K562 (cell line): ENCODE results near the gene VPS37B. TPM values are rescaled to one million over a fixed set of nuclear protein-coding genes. Genes with fewer than 3 reads are reported as not detected.

Source experiments
- ATAC-seq: fragments of 200-7000 bp; cut with Tn5 transposase; 3 replicates; pipeline ENCODE4 v1.9.1; 2020; ENCODE audit warnings: moderate library complexity
- BruUV-seq: library from RNA; stranded (reverse); fragments of 400-500 nt; replicated peaks from 2 replicates; lab custom pipeline; 2021; lab: Mats Ljungman, UMichigan
- CTCF ChIA-PET: fragments of 300-600 bp; formaldehyde crosslinking; extraction: SDS; loops from one replicate; lab custom pipeline; 2021; ENCODE audit warnings: low intra/inter-chr PET ratio; lab: Yijun Ruan, JAX
- POLR2A ChIA-PET: fragments of 300-600, 350-650 bp; sonication (Branson Sonifier 250); formaldehyde crosslinking; extraction: SDS; loops from one replicate; lab custom pipeline; 2021; ENCODE audit warnings: antibody characterized with exemption, inconsistent platforms; lab: Yijun Ruan, JAX
- DNase-seq, 4 experiments: peaks; one replicate each; pipeline versions ENCODE4 v3.0.0 to v3.0.0-alpha.2; 2011 to 2018; ENCODE audit warnings: low spot score in 3 of 4, mixed read lengths in 3 of 4; ENCODE audit errors: extremely low read depth in 1 of 4
- FAIRE-seq: peaks from 2 replicates; lab custom pipeline; 2011; peaks lifted over from hg19 to GRCh38; lab: Jason Lieb, UNC
- H2AFZ ChIP-seq: 2 replicates; pipeline ENCODE4 v1.6.0; 2011; ENCODE audit warnings: low read depth, low read length, control low read depth, inconsistent platforms
- H3K27ac ChIP-seq: fragments of 200-600 bp; 3 replicates; pipeline ENCODE4 v1.8.0; 2011; ENCODE audit warnings: low read depth, mild to moderate bottlenecking, control low read depth, inconsistent platforms, low read length, moderate library complexity, mixed read lengths; ENCODE audit errors: extremely low read depth
- H3K27me3 ChIP-seq, 2 experiments: fragments of 300-600 bp in 1 of 2; 2 replicates in 1 of 2; 3 replicates in 1 of 2; pipeline versions ENCODE4 v1.6.0 to v1.8.0; 2011; ENCODE audit warnings: inconsistent platforms in 2 of 2, low read length in 2 of 2, mild to moderate bottlenecking in 1 of 2, mixed read lengths in 1 of 2, moderate library complexity in 1 of 2; ENCODE audit not compliant: control insufficient read depth in 2 of 2, insufficient read depth in 2 of 2
- H3K36me3 ChIP-seq: fragments of 300-600 bp; 3 replicates; pipeline ENCODE4 v1.8.0; 2011; ENCODE audit warnings: mild to moderate bottlenecking, low read length, inconsistent platforms; ENCODE audit not compliant: control insufficient read depth, insufficient read depth
- H3K4me1 ChIP-seq, 2 experiments: fragments of 200-600 bp in 1 of 2; replicated peaks in 1 of 2; 2 replicates in 1 of 2; 3 replicates in 1 of 2; pipeline versions ENCODE4 v1.5.1 to v1.8.0; 2011; ENCODE audit warnings: inconsistent platforms in 2 of 2, low read length in 2 of 2, mild to moderate bottlenecking in 1 of 2, mixed read lengths in 1 of 2, moderate library complexity in 1 of 2; ENCODE audit not compliant: control insufficient read depth in 2 of 2, insufficient read depth in 2 of 2
- H3K4me2 ChIP-seq: 2 replicates; pipeline ENCODE4 v1.6.1; 2011; ENCODE audit warnings: low read length, control low read depth, inconsistent platforms, mixed read lengths; ENCODE audit not compliant: insufficient read depth
- H3K4me3 ChIP-seq: fragments of 200-600 bp; sonication (generic), shearing (Covaris generic); 2 replicates; pipeline ENCODE4 v1.5.1; 2016; ENCODE audit warnings: control low read depth, inconsistent platforms
- H3K79me2 ChIP-seq: fragments of 200-600 bp; 3 replicates; pipeline ENCODE4 v1.8.0; 2011; ENCODE audit warnings: low read length, inconsistent platforms; ENCODE audit not compliant: control insufficient read depth, insufficient read depth
- H3K9ac ChIP-seq, 2 experiments: 2 replicates each; pipeline versions ENCODE4 v1.6.0 to v1.6.1; 2011; ENCODE audit warnings: low read depth in 2 of 2, low read length in 2 of 2, control low read depth in 1 of 2, inconsistent platforms in 1 of 2, mild to moderate bottlenecking in 1 of 2, mixed read lengths in 1 of 2; ENCODE audit not compliant: insufficient read depth in 1 of 2
- H3K9me1 ChIP-seq: one replicate; pipeline ENCODE4 v1.6.0; 2011; ENCODE audit warnings: inconsistent platforms, mild to moderate bottlenecking, low read length, moderate library complexity; ENCODE audit not compliant: control insufficient read depth, insufficient read depth
- H3K9me3 ChIP-seq: replicated peaks from 2 replicates; pipeline ENCODE4 v1.5.1; 2011; ENCODE audit warnings: low read depth, low read length, inconsistent platforms; ENCODE audit not compliant: control insufficient read depth, insufficient read depth
- H4K20me1 ChIP-seq: replicated peaks from 2 replicates; pipeline ENCODE4 v1.6.1; 2011; ENCODE audit warnings: low read length, inconsistent platforms, mixed read lengths; ENCODE audit not compliant: control insufficient read depth, insufficient read depth
- CREB1 ChIP-seq, 2 experiments: sonication (generic) in 1 of 2; formaldehyde crosslinking in 1 of 2; IDR thresholded peaks; 2 replicates each; pipeline versions ENCODE4 v1.6.1 to v1.8.0; 2012 to 2022; ENCODE audit warnings: inconsistent platforms in 1 of 2, mild to moderate bottlenecking in 1 of 2, missing genetic modification reagents in 1 of 2, moderate library complexity in 1 of 2
- CUX1 ChIP-seq: fragments of 200-800 bp; sonication (Bioruptor generic); IDR thresholded peaks from 2 replicates; pipeline ENCODE4 v1.6.1; 2016; ENCODE audit warnings: missing genetic modification characterization, missing compliant biosample characterization
- CXXC5 ChIP-seq: fragments of 250-450 bp; sonication (Bioruptor Pico); IDR thresholded peaks from 2 replicates; pipeline ENCODE4 v1.8.0; 2022; ENCODE audit warnings: inconsistent platforms, mild to moderate bottlenecking, moderate library complexity
- E2F6 ChIP-seq, 2 experiments: IDR thresholded peaks; 2 replicates each; pipeline ENCODE4 v1.6.1; 2011; ENCODE audit warnings: borderline replicate concordance in 1 of 2, control low read depth in 1 of 2, low read depth in 1 of 2, low read length in 1 of 2, mild to moderate bottlenecking in 1 of 2, mixed read lengths in 1 of 2, moderate library complexity in 1 of 2; ENCODE audit not compliant: insufficient read depth in 1 of 2, insufficient read length in 1 of 2, poor library complexity in 1 of 2, severe bottlenecking in 1 of 2; ENCODE audit errors: extremely low read depth in 1 of 2
- GABPA ChIP-seq: fragments of 200-800 bp; sonication (Bioruptor generic); conservative IDR thresholded peaks from 2 replicates; pipeline ENCODE4 v1.6.1; 2016; ENCODE audit warnings: low read depth, missing genetic modification characterization, missing compliant biosample characterization
- PHF8 ChIP-seq: fragments of 200-600 bp; sonication (generic); IDR thresholded peaks from 2 replicates; pipeline ENCODE4 v1.6.1; 2012; ENCODE audit warnings: mixed run types, mild to moderate bottlenecking, inconsistent platforms, low read length, moderate library complexity, borderline replicate concordance
- RB1 ChIP-seq: fragments of 450-650 bp; IDR thresholded peaks from 2 replicates; pipeline ENCODE4 v1.6.1; 2017; ENCODE audit warnings: low read depth, mild to moderate bottlenecking
- UBTF ChIP-seq, 2 experiments: IDR thresholded peaks; 2 replicates each; pipeline ENCODE4 v1.6.1; 2012; ENCODE audit warnings: improper control_type of control experiment in 2 of 2, low read depth in 2 of 2, low read length in 2 of 2, borderline replicate concordance in 1 of 2
- ZBTB7A ChIP-seq: IDR thresholded peaks from 2 replicates; pipeline ENCODE4 v1.6.1; 2011; ENCODE audit warnings: low read depth, mild to moderate bottlenecking, low read length, moderate library complexity, borderline replicate concordance; ENCODE audit not compliant: control insufficient read depth
- ZFX ChIP-seq: sonication (generic); formaldehyde crosslinking; IDR thresholded peaks from 2 replicates; pipeline ENCODE4 v1.8.0; 2022; ENCODE audit warnings: mild to moderate bottlenecking, missing genetic modification reagents, moderate library complexity
- WGBS: fragments of 100-300 bp; shearing (Covaris generic); methylation state at CpG from one replicate; pipeline ENCODE4 v1.1.6; 2016; ENCODE audit warnings: low coverage, mixed read lengths; ENCODE audit not compliant: insufficient coverage; ENCODE audit errors: missing lambda C conversion rate; 5-methylcytosine and 5-hydroxymethylcytosine counted together
- in situ Hi-C: fragments of 300-500 bp; cut with MboI; formaldehyde crosslinking; loops from 4 replicates; pipeline ENCODE4 v1.15.0; 2018; ENCODE audit warnings: inconsistent platforms, mixed read lengths
- intact Hi-C: fragments of 100-400 bp; cut with micrococcal nuclease; formaldehyde crosslinking; loops from 2 replicates; pipeline ENCODE4 v1.14.2; 2022
- polyA plus RNA-seq, 8 experiments: library from polyadenylated mRNA; depleted of rRNA in 4 of 8; stranded (reverse) in 5 of 8; unstranded in 3 of 8; fragments of >200 nt; fragmentation: Nextera tagmentation in 2 of 8; fragmentation: Illumina TruSeq in 1 of 8; extraction: Ambion mirVana in 2 of 8; extraction: Trizol in 1 of 8; gene quantifications; 2 replicates each; pipeline versions ENCODE4 v1.2.1 to v1.2.3, GENCODE V29; 2011 to 2014; ENCODE audit warnings: inconsistent platforms in 1 of 8, missing spikeins in 1 of 8
- total RNA-seq, 7 experiments: library from RNA; depleted of rRNA in 6 of 7; stranded (reverse); fragments of >200 nt in 6 of 7; fragmentation: Illumina TruSeq in 2 of 7; extraction: Trizol in 2 of 7; gene quantifications; 2 replicates each; pipeline versions ENCODE4 v1.2.1 to v1.2.3, GENCODE V29; 2011 to 2021; ENCODE audit warnings: low replicate concordance in 1 of 7

VPS37B gene
- total and polyA plus RNA-seq, 9 of the 15 experiments (the other 6 are each of a cell fraction or from before 2014, with no cell fraction given) = 0.28 to 37.4 (median 17.9) TPM

GRCh38 chr12:122835750-122836026 is 60.2 kb downstream of the VPS37B start:
- peaks cover 21 to 26% of the 10 kb centered on the region in 2 experiments for H3K4me1 ChIP-seq
- 0 out of 2 replicates have a peak, but pooled peaks cover 10% of the 10 kb centered on the region for H4K20me1 ChIP-seq
- peak overlapping the region; percentile 56 to 92; a peak in 3 of 4 replicates for H3K9ac ChIP-seq
- ChIA-PET CTCF (interaction anchor here (0.8 kb wide), 1 partner anchor 42 kb away, joined by 3 read pairs; no protein-coding TSS in a partner anchor), POLR2A (interaction anchor here (0.6 to 1.5 kb wide), 3 partner anchors 16 to 983 kb away, joined by 3 to 4 read pairs (median 3); partner anchors contain the start of genes MPHOSPH9 and MTRFR)
- peak overlapping the region; percentile 60 for H3K4me3 ChIP-seq
- no TSS peak for BruUV-seq
- H3K27ac ChIP-seq = peak overlapping the region; percentile 50; the same call in 1 of the 3 replicates
- 0% methylated on average over 1 of the region's 43 CpGs for WGBS
- H3K79me2 ChIP-seq = peaks cover 19% of the 10 kb centered on the region
- ATAC-seq (peak; percentile 69), DNase-seq (peak; percentile 44 to 87 (median 80)), FAIRE-seq (no peak)
- in situ Hi-C loops = no loop called here
- peaks cover 2% of the 10 kb centered on the region; the same call in 2 of the 3 replicates for H3K36me3 ChIP-seq
- intact Hi-C loops = no loop called here
- peak overlapping the region; percentile 63 for H2AFZ ChIP-seq
- no peaks in the 10 kb centered on the region for H3K9me3 ChIP-seq
- no peaks in the 10 kb centered on the region for H3K9me1 ChIP-seq
- H3K4me2 ChIP-seq = peak overlapping the region; percentile 83; the same call in 1 of the 2 replicates
- H3K27me3 ChIP-seq = no peaks in the 10 kb centered on the region
- peak; percentile 79; the same call in 1 of the 2 replicates for TF ChIP-seq ZBTB7A
- peak; percentile 32; the same call in 1 of the 2 replicates for TF ChIP-seq CXXC5 (CRISPR knock-in tag)
- TF ChIP-seq PHF8 = peak; percentile 3; the same call in 1 of the 2 replicates
- TF ChIP-seq RB1 = 0 out of 2 replicates have a peak, but pooled peaks have one; percentile 4
- peak in 1 of 2 experiments; percentile 52 for TF ChIP-seq E2F6 (IDR thresholded peaks at IDR 0.05; ENCODE audit: borderline replicate concordance in 1 of 2, extremely low read depth in 1 of 2, insufficient read depth in 1 of 2, insufficient read length in 1 of 2, low read depth in 1 of 2, low read length in 1 of 2, poor library complexity in 1 of 2, severe bottlenecking in 1 of 2)
- TF ChIP-seq CREB1 (IDR thresholded peaks at IDR 0.05) = no peak
- no peak for TF ChIP-seq CREB1 (CRISPR knock-in tag; IDR thresholded peaks at IDR 0.05)
- TF ChIP-seq CUX1 (CRISPR knock-in tag) = no peak
- TF ChIP-seq ZFX (CRISPR knock-in tag) = peak; percentile 39; the same call in 1 of the 2 replicates
- peak; percentile 73 for TF ChIP-seq GABPA
- TF ChIP-seq UBTF (IDR thresholded peaks at IDR 0.05; ENCODE audit: borderline replicate concordance in 1 of 2, low read depth in 2 of 2, low read length in 2 of 2) = 0 out of 4 replicates have a peak, but pooled peaks have one; percentile 45 to 68
